Activated CD4-positive, alpha-beta memory T cell treated with anti-CD3 and anti-CD28 coated beads, Interleukin-2, amount 10 ng/mL, durations not matched to agents 7 days and 5 days (primary cell): ENCODE results near the gene GLIS1. TPM values are rescaled to one million over a fixed set of nuclear protein-coding genes. Genes with fewer than 3 reads are reported as not detected.

Experiments used
- CTCF ChIA-PET: fragments of 350-600 bp; sonication (Branson Sonifier 250); formaldehyde crosslinking; loops from one replicate; lab custom pipeline; 2021; ENCODE audit warnings: antibody characterized with exemption, inconsistent platforms; lab: Charles Lee
- POLR2A ChIA-PET: fragments of 350-600 bp; sonication (Branson Sonifier 250); formaldehyde crosslinking; loops from one replicate; lab custom pipeline; 2021; ENCODE audit warnings: antibody characterized with exemption; lab: Charles Lee
- DNase-seq: peaks from one replicate; pipeline ENCODE4 v3.0.0-alpha.2; 2020
- H3K27ac Mint-ChIP-seq: one replicate; pipeline ENCODE4 v1.8.0; 2021; ENCODE audit warnings: mild to moderate bottlenecking, mixed read lengths
- H3K27me3 Mint-ChIP-seq: one replicate; pipeline ENCODE4 v1.8.0; 2021; ENCODE audit warnings: mixed read lengths
- H3K36me3 Mint-ChIP-seq: one replicate; pipeline ENCODE4 v1.8.0; 2021; ENCODE audit warnings: low read depth, mixed read lengths
- H3K4me1 Mint-ChIP-seq: one replicate; pipeline ENCODE4 v1.8.0; 2021; ENCODE audit warnings: mixed read lengths
- H3K4me3 Mint-ChIP-seq: one replicate; pipeline ENCODE4 v1.8.0; 2021; ENCODE audit warnings: mild to moderate bottlenecking, mixed read lengths
- H3K9me3 Mint-ChIP-seq: one replicate; pipeline ENCODE4 v1.8.0; 2021; ENCODE audit warnings: mixed read lengths
- total RNA-seq, 2 experiments: library from RNA; stranded (reverse); gene quantifications; one replicate each; pipeline ENCODE4 v1.2.3, GENCODE V29; 2021

The GLIS1 gene
- total RNA-seq, 2 experiments from 2014 or later, result not detected

GRCh38 chr1:53592521-53592982 lies 146.4 kb downstream of the GLIS1 start:
- DNase-seq, result no peak
- no peaks in the 10 kb centered on the region for H3K36me3 Mint-ChIP-seq
- ChIA-PET CTCF (no interaction called here), POLR2A (no interaction called here)
- H3K27me3 Mint-ChIP-seq, result peaks cover 7% of the 10 kb centered on the region
- no peak overlapping the region for H3K27ac Mint-ChIP-seq
- H3K4me1 Mint-ChIP-seq, result no peaks in the 10 kb centered on the region
- no peak overlapping the region for H3K4me3 Mint-ChIP-seq
- no peaks in the 10 kb centered on the region for H3K9me3 Mint-ChIP-seq

GRCh38 chr1:53591924-53592323 lies 147.0 kb downstream of the GLIS1 start:
- no peaks in the 10 kb centered on the region for H3K36me3 Mint-ChIP-seq
- H3K27ac Mint-ChIP-seq, result no peak overlapping the region
- no peak overlapping the region for H3K4me3 Mint-ChIP-seq

GRCh38 chr1:53590531-53591515 lies 148.1 kb downstream of the GLIS1 start:
- DNase-seq, result no peak
- H3K27ac Mint-ChIP-seq, result no peak overlapping the region
- no peaks in the 10 kb centered on the region for H3K9me3 Mint-ChIP-seq
- peaks cover 8% of the 10 kb centered on the region for H3K27me3 Mint-ChIP-seq
- H3K36me3 Mint-ChIP-seq, result no peaks in the 10 kb centered on the region
- no peak overlapping the region for H3K4me3 Mint-ChIP-seq
- ChIA-PET POLR2A (no interaction called here), CTCF (no interaction called here)
- no peaks in the 10 kb centered on the region for H3K4me1 Mint-ChIP-seq

More at GRCh38 chr1:53591924-53592323, 147.0 kb downstream of the GLIS1 start:
- POLR2A ChIA-PET, result no interaction called here
- no peak for DNase-seq
- Mint-ChIP-seq H3K4me1 (no peaks in the 10 kb centered on the region), H3K9me3 (no peaks in the 10 kb centered on the region), H3K27me3 (peaks cover 7% of the 10 kb centered on the region)
- CTCF ChIA-PET, result no interaction called here

- CTCF ChIA-PET, result no interaction called here
- Mint-ChIP-seq H3K36me3 (no peaks in the 10 kb centered on the region), H3K9me3 (no peaks in the 10 kb centered on the region), H3K4me3 (no peak overlapping the region), H3K4me1 (peaks cover 4% of the 10 kb centered on the region), H3K27me3 (peaks cover 8% of the 10 kb centered on the region), H3K27ac (no peak overlapping the region)
- POLR2A ChIA-PET, result no interaction called here
- DNase-seq, result no peak
Measured at GRCh38 chr1:53590104-53590503, 148.9 kb downstream of the GLIS1 start.

- H3K27me3 Mint-ChIP-seq, result peaks cover 8% of the 10 kb centered on the region
- CTCF ChIA-PET, result no interaction called here
- no peak overlapping the region for H3K4me3 Mint-ChIP-seq
- POLR2A ChIA-PET, result no interaction called here
- no peaks in the 10 kb centered on the region for H3K9me3 Mint-ChIP-seq
- H3K4me1 Mint-ChIP-seq, result peaks cover 11% of the 10 kb centered on the region
- H3K27ac Mint-ChIP-seq, result no peak overlapping the region
- H3K36me3 Mint-ChIP-seq, result no peaks in the 10 kb centered on the region
- DNase-seq, result no peak
Measured at GRCh38 chr1:53589043-53589887, 149.7 kb downstream of the GLIS1 start.

- peaks cover 11% of the 10 kb centered on the region for H3K4me1 Mint-ChIP-seq
- H3K9me3 Mint-ChIP-seq, result no peaks in the 10 kb centered on the region
- H3K4me3 Mint-ChIP-seq, result no peak overlapping the region
- peak; percentile 9 for DNase-seq
- CTCF ChIA-PET, result no interaction called here
- H3K36me3 Mint-ChIP-seq, result no peaks in the 10 kb centered on the region
- H3K27ac Mint-ChIP-seq, result no peak overlapping the region
- H3K27me3 Mint-ChIP-seq, result peaks cover 8% of the 10 kb centered on the region
- POLR2A ChIA-PET, result no interaction called here
Measured at GRCh38 chr1:53588053-53588779, 150.7 kb downstream of the GLIS1 start.

GRCh38 chr1:53587252-53587988 lies 151.5 kb downstream of the GLIS1 start:
- Mint-ChIP-seq H3K27ac (no peak overlapping the region), H3K4me3 (no peak overlapping the region), H3K9me3 (no peaks in the 10 kb centered on the region), H3K27me3 (peaks cover 8% of the 10 kb centered on the region), H3K36me3 (no peaks in the 10 kb centered on the region), H3K4me1 (peaks cover 11% of the 10 kb centered on the region)
- ChIA-PET POLR2A (interaction anchor here (0.7 kb wide), 1 partner anchor 16 kb away, joined by 4 read pairs; no protein-coding TSS in a partner anchor), CTCF (no interaction called here)
- peak; percentile 11 for DNase-seq

GRCh38 chr1:53586765-53587164 lies 152.2 kb downstream of the GLIS1 start:
- Mint-ChIP-seq H3K27ac (no peak overlapping the region), H3K36me3 (no peaks in the 10 kb centered on the region), H3K4me3 (no peak overlapping the region), H3K27me3 (peaks cover 8% of the 10 kb centered on the region), H3K9me3 (no peaks in the 10 kb centered on the region), H3K4me1 (peaks cover 11% of the 10 kb centered on the region)
- POLR2A ChIA-PET, result interaction anchor here (0.7 kb wide), 1 partner anchor 15 kb away, joined by 4 read pairs; no protein-coding TSS in a partner anchor
- CTCF ChIA-PET, result no interaction called here
- peak; percentile 10 for DNase-seq

- DNase-seq, result no peak
- CTCF ChIA-PET, result no interaction called here
- H3K27ac Mint-ChIP-seq, result no peak overlapping the region
Measured at GRCh38 chr1:53585565-53585964, 153.4 kb downstream of the GLIS1 start.

GRCh38 chr1:53585129-53585528 lies 153.8 kb downstream of the GLIS1 start:
- POLR2A ChIA-PET, result no interaction called here
- H3K27ac Mint-ChIP-seq, result no peak overlapping the region
- H3K4me3 Mint-ChIP-seq, result no peak overlapping the region
- CTCF ChIA-PET, result interaction anchor here (0.7 kb wide), 1 partner anchor 310 kb away, joined by 5 read pairs; no protein-coding TSS in a partner anchor
- no peaks in the 10 kb centered on the region for H3K36me3 Mint-ChIP-seq
- peaks cover 11% of the 10 kb centered on the region for H3K4me1 Mint-ChIP-seq
- peaks cover 8% of the 10 kb centered on the region for H3K27me3 Mint-ChIP-seq
- DNase-seq, result peak; percentile 66
- no peaks in the 10 kb centered on the region for H3K9me3 Mint-ChIP-seq

More at GRCh38 chr1:53585565-53585964, 153.4 kb downstream of the GLIS1 start:
- no peaks in the 10 kb centered on the region for H3K36me3 Mint-ChIP-seq
- POLR2A ChIA-PET, result no interaction called here
- peaks cover 8% of the 10 kb centered on the region for H3K27me3 Mint-ChIP-seq
- no peak overlapping the region for H3K4me3 Mint-ChIP-seq
- peaks cover 11% of the 10 kb centered on the region for H3K4me1 Mint-ChIP-seq
- H3K9me3 Mint-ChIP-seq, result no peaks in the 10 kb centered on the region

- no peaks in the 10 kb centered on the region for H3K9me3 Mint-ChIP-seq
- peaks cover 8% of the 10 kb centered on the region for H3K27me3 Mint-ChIP-seq
- no peak overlapping the region for H3K4me3 Mint-ChIP-seq
- H3K27ac Mint-ChIP-seq, result no peak overlapping the region
- no peaks in the 10 kb centered on the region for H3K36me3 Mint-ChIP-seq
- peaks cover 11% of the 10 kb centered on the region for H3K4me1 Mint-ChIP-seq
- POLR2A ChIA-PET, result no interaction called here
- CTCF ChIA-PET, result interaction anchor here (0.7 kb wide), 1 partner anchor 311 kb away, joined by 5 read pairs; no protein-coding TSS in a partner anchor
- DNase-seq, result no peak
Measured at GRCh38 chr1:53584777-53585107, 154.2 kb downstream of the GLIS1 start.
